Activated B cell treated with CpG ODN at 0.5 μM for 24 hours (primary cell): ENCODE data around the gene AMMECR1. TPM values are rescaled to one million over a fixed set of nuclear protein-coding genes. Genes with fewer than 3 reads are reported as not detected.

Source experiments
- ATAC-seq: fragments of 200-7000 bp; cut with Tn5 transposase; one replicate; pipeline ENCODE4 v1.10.0; 2021; ENCODE audit warnings: low read depth, mild to moderate bottlenecking, moderate library complexity
- CTCF ChIA-PET: fragments of 350-600 bp; sonication (Branson Sonifier 250); formaldehyde crosslinking; loops from one replicate; lab custom pipeline; 2021; ENCODE audit warnings: antibody characterized with exemption; lab: Charles Lee
- POLR2A ChIA-PET: fragments of 350-600 bp; sonication (Branson Sonifier 250); formaldehyde crosslinking; loops from one replicate; lab custom pipeline; 2021; ENCODE audit warnings: antibody characterized with exemption; lab: Charles Lee
- DNase-seq: peaks from one replicate; pipeline ENCODE4 v3.0.0; 2022
- H3K27ac Mint-ChIP-seq: one replicate; pipeline ENCODE4 v1.8.0; 2020; ENCODE audit warnings: mixed read lengths
- H3K27me3 Mint-ChIP-seq: one replicate; pipeline ENCODE4 v1.8.0; 2021; ENCODE audit warnings: mixed read lengths
- H3K36me3 Mint-ChIP-seq: one replicate; pipeline ENCODE4 v1.8.0; 2021; ENCODE audit warnings: low read depth, mixed read lengths
- H3K4me1 Mint-ChIP-seq: one replicate; pipeline ENCODE4 v1.8.0; 2021; ENCODE audit warnings: mixed read lengths
- H3K4me3 Mint-ChIP-seq: one replicate; pipeline ENCODE4 v1.8.0; 2020; ENCODE audit warnings: mild to moderate bottlenecking, mixed read lengths
- H3K9me3 Mint-ChIP-seq: one replicate; pipeline ENCODE4 v1.8.0; 2020; ENCODE audit warnings: mixed read lengths
- intact Hi-C: fragments of 100-400 bp; cut with micrococcal nuclease; formaldehyde crosslinking; loops from one replicate; pipeline ENCODE4 v1.15.1; 2024
- total RNA-seq: library from RNA; stranded (reverse); gene quantifications from 2 replicates; pipeline ENCODE4 v1.2.3, GENCODE V29; 2022
- TF ChIP-seq, protein P1 (sequence below): fragments of 200-600 bp; IDR thresholded peaks from one replicate; pipeline ENCODE4 v1.8.0; 2022; ENCODE audit warnings: antibody characterized with exemption, mild to moderate bottlenecking

The AMMECR1 gene
- total RNA-seq, 1 donor from 2014 or later: 10.8 TPM

DNA sequence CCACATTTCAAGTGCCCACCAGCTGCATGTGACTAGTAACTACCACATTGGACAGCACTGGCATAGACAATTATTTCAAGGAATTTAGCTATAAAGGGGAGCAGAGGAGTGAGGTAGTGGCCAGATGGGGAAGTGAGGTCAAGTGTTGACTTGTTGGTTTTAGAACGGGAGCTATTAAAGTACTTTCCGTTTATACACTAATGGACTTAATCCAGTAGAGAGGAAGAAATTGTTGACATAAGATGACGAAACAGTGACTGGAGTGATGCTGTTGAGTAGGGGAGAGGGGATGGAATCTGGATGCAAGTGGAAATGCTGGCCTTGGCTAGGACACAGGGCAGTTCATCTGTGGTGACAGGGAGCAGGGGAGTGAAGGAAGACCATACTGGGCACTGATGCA is 154.4 kb downstream of the AMMECR1 start:
- no peak for DNase-seq
- ChIA-PET POLR2A (no interaction called here), CTCF (interaction anchor here (1.0 to 8.8 kb wide), 2 partner anchors 17 to 247 kb away, joined by 3 to 213 read pairs; no protein-coding TSS in a partner anchor)
- no peaks in the 10 kb centered on the region for H3K27me3 Mint-ChIP-seq
- no peaks in the 10 kb centered on the region for H3K9me3 Mint-ChIP-seq
- no peak overlapping the region for H3K27ac Mint-ChIP-seq
- ATAC-seq: no peak
- no peak overlapping the region for H3K4me3 Mint-ChIP-seq
- H3K4me1 Mint-ChIP-seq: peaks cover 16% of the 10 kb centered on the region
- no peaks in the 10 kb centered on the region for H3K36me3 Mint-ChIP-seq
- TF ChIP-seq, protein P1, sequence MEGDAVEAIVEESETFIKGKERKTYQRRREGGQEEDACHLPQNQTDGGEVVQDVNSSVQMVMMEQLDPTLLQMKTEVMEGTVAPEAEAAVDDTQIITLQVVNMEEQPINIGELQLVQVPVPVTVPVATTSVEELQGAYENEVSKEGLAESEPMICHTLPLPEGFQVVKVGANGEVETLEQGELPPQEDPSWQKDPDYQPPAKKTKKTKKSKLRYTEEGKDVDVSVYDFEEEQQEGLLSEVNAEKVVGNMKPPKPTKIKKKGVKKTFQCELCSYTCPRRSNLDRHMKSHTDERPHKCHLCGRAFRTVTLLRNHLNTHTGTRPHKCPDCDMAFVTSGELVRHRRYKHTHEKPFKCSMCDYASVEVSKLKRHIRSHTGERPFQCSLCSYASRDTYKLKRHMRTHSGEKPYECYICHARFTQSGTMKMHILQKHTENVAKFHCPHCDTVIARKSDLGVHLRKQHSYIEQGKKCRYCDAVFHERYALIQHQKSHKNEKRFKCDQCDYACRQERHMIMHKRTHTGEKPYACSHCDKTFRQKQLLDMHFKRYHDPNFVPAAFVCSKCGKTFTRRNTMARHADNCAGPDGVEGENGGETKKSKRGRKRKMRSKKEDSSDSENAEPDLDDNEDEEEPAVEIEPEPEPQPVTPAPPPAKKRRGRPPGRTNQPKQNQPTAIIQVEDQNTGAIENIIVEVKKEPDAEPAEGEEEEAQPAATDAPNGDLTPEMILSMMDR: no peak
- intact Hi-C loops: no loop called here

DNA sequence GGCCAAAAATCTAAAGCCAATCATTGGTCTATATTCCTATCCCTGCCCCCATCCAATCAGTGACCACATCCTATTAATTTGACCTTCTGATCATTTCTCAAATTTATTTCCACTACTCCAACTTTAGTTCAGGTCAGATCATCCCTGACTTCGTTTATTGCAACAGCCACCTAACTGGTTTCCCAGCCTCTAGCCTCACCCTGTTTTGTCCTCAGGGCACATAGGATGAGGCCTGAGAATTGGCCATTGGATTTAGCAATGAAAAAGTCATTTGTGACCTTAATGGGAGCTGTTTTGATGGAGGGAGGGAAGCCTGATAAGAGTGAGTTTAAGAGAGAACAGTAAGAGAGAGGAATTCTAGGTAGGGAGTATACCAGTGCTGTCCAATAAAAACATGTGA is 155.0 kb downstream of the AMMECR1 start:
- intact Hi-C loops: no loop called here
- DNase-seq (no peak), ATAC-seq (no peak)
- CTCF ChIA-PET: interaction anchor here (1.0 to 8.8 kb wide), 2 partner anchors 16 to 248 kb away, joined by 3 to 213 read pairs; no protein-coding TSS in a partner anchor
- POLR2A ChIA-PET: no interaction called here
- H3K27me3 Mint-ChIP-seq: no peaks in the 10 kb centered on the region
- no peak overlapping the region for H3K4me3 Mint-ChIP-seq
- TF ChIP-seq, protein P1: no peak
- peaks cover 16% of the 10 kb centered on the region for H3K4me1 Mint-ChIP-seq
- no peaks in the 10 kb centered on the region for H3K9me3 Mint-ChIP-seq
- no peak overlapping the region for H3K27ac Mint-ChIP-seq
- H3K36me3 Mint-ChIP-seq: no peaks in the 10 kb centered on the region

DNA sequence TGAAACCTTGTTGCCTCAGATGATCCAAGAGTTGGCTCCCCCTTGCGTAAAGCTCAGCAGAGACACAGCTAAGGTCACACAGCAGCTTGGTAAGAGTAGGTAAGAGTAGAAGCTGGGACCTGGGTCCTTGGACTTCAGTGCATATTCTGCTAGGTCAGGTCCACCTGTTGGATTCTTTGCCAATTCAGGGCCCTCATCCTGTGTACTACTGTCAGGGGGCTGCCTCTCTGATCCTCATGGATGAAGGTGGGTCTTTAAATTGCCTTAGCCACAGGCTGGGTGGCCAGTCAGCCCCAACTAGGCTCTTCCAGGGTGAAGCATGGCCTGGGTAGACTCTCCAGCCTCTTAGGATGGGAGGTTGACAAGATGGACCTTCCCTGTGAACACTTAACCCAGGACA is 155.8 kb downstream of the AMMECR1 start:
- intact Hi-C loops: no loop called here
- TF ChIP-seq, protein P1: no peak

DNA sequence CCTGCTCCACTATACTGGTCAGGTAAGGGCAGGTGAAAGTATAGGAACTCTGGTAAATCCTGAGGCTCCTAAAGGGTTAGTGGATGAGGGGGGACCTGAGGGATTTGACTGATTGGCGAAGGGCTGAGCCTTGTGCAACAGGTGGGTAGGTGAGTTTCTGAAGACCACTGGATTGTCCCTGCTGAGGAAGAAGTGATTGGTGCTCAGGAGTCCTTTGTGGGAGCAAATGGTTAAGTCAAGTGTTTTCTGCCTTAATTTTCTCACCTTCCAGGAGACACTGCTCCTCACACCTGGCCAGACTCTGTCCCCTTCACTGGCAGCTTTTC is 156.6 kb downstream of the AMMECR1 start:
- intact Hi-C loops: no loop called here

More for the DNA sequence above, 155.8 kb downstream of the AMMECR1 start:
- no peak overlapping the region for H3K27ac Mint-ChIP-seq
- H3K27me3 Mint-ChIP-seq: no peaks in the 10 kb centered on the region
- no peak for ATAC-seq
- no peak overlapping the region for H3K4me3 Mint-ChIP-seq
- DNase-seq: no peak
- peaks cover 13% of the 10 kb centered on the region for H3K4me1 Mint-ChIP-seq
- ChIA-PET CTCF (interaction anchor here (1.2 to 8.8 kb wide), 3 partner anchors 15 to 248 kb away, joined by 3 to 213 read pairs (median 53); no protein-coding TSS in a partner anchor), POLR2A (no interaction called here)
- peaks cover under 1% of the 10 kb centered on the region for H3K36me3 Mint-ChIP-seq
- no peaks in the 10 kb centered on the region for H3K9me3 Mint-ChIP-seq

DNA sequence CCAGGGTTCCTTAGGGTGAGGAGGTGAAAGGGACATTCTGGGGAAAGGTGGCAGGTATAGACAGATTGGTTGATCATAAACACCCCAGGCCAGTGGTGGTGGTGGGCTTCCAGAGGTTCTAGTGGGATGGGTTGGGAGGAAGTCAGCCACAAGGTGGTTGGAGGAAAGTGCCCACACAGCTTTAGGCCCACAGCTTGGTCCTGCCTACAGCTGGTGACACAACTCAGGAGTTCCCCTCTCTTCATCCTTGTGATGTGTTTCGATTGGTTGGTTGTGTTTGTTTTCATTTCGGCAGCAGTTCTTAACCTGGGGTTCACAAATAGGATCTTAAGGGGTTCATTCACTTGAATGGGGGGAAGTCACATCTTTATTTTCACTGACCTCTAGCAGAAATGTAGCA is 158.0 kb downstream of the AMMECR1 start:
- ATAC-seq (no peak), DNase-seq (no peak)
- H3K36me3 Mint-ChIP-seq: peaks cover 5% of the 10 kb centered on the region
- intact Hi-C loops: loop anchor here (1.0 kb wide), 2 partner anchors 248 to 253 kb away; no protein-coding TSS in a partner anchor
- peaks cover 13% of the 10 kb centered on the region for H3K4me1 Mint-ChIP-seq
- H3K27ac Mint-ChIP-seq: peak overlapping the region; percentile 22
- ChIA-PET CTCF (interaction anchor here (0.8 to 8.8 kb wide), 9 partner anchors 12 to 687 kb away, joined by 3 to 213 read pairs (median 6); no protein-coding TSS in a partner anchor), POLR2A (no interaction called here)
- H3K9me3 Mint-ChIP-seq: no peaks in the 10 kb centered on the region
- TF ChIP-seq, protein P1: no peak
- no peaks in the 10 kb centered on the region for H3K27me3 Mint-ChIP-seq
- no peak overlapping the region for H3K4me3 Mint-ChIP-seq

More for the DNA sequence above, 156.6 kb downstream of the AMMECR1 start:
- H3K27me3 Mint-ChIP-seq: no peaks in the 10 kb centered on the region
- peaks cover 13% of the 10 kb centered on the region for H3K4me1 Mint-ChIP-seq
- peaks cover 2% of the 10 kb centered on the region for H3K36me3 Mint-ChIP-seq
- ATAC-seq (no peak), DNase-seq (no peak)
- ChIA-PET POLR2A (no interaction called here), CTCF (interaction anchor here (0.8 to 8.8 kb wide), 10 partner anchors 11 to 686 kb away, joined by 3 to 213 read pairs (median 6); no protein-coding TSS in a partner anchor)
- TF ChIP-seq, protein P1: no peak
- no peaks in the 10 kb centered on the region for H3K9me3 Mint-ChIP-seq
- H3K27ac Mint-ChIP-seq: no peak overlapping the region
- no peak overlapping the region for H3K4me3 Mint-ChIP-seq
